ENCODE measurements around the gene LRRC8A. TPM values are rescaled to one million over a fixed set of nuclear protein-coding genes. Genes with fewer than 3 reads are reported as not detected.
A peak's percentile ranks its signal among the peaks of the same experiment; 100 is the strongest.

Gene LRRC8A
- total and polyA plus RNA-seq, 2 of the 4 experiments (the other 2 are of a cell fraction), result 42.8 to 60.9 TPM

DNA sequence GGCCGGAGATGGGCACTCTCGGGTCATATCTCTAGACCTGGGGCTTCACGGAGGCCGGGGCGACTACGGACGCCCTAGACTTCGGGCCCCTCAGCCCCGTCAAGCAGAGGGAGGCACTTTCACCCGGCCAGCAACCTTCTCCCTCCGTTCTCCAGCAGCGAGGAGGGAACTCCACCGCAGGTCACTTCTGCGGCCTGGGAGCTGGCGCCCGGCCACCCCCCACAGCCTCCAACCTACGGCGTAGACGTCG is 65.3 kb downstream of the LRRC8A start:
- in situ Hi-C loops (cut with MboI; ENCODE audit: low sequenced_read_pairs), result no loop called here

More for the DNA sequence above, 65.3 kb downstream of the LRRC8A start:
- H3K23ac ChIP-seq (ENCODE audit: low read depth, low read length), result peak overlapping the region; percentile 92
- no peak for ATAC-seq (ENCODE audit: low read depth)
- peak overlapping the region; percentile 100 for H2AFZ ChIP-seq (replicated peaks; ENCODE audit: low read length, poor library complexity)
- H2AK5ac ChIP-seq (ENCODE audit: low read depth, low read length), result peak overlapping the region; percentile 96
- peak overlapping the region; percentile 84 for H3K27ac ChIP-seq (ENCODE audit: insufficient read depth, low read length)
- H2BK5ac ChIP-seq (ENCODE audit: low read depth, low read length, poor library complexity, severe bottlenecking), result peak overlapping the region; percentile 75
- peak overlapping the region; percentile 46 for H3K56ac ChIP-seq (ENCODE audit: extremely low read depth, insufficient read depth, low read length)
- peak overlapping the region; percentile 91 for H3K14ac ChIP-seq (replicated peaks; ENCODE audit: low read depth, low read length)
- H3K27me3 ChIP-seq (ENCODE audit: control insufficient read depth, insufficient read depth, low read length), result no peaks in the 10 kb centered on the region
- H3K4me2 ChIP-seq (ENCODE audit: low read depth, low read length), result peak overlapping the region; percentile 99
- peaks cover 16% of the 10 kb centered on the region for H3K9me1 ChIP-seq (ENCODE audit: insufficient read depth, low read length)
- intact Hi-C loops (cut with micrococcal nuclease) (loop anchor here (5.0 kb wide), 2 partner anchors 65 to 85 kb away; partner anchors contain the start of genes KYAT1 and LRRC8A), dilution Hi-C loops (cut with HindIII; ENCODE audit: low sequenced_read_pairs, unreplicated experiment) (no loop called here)
- H3K4me1 ChIP-seq (ENCODE audit: control insufficient read depth, insufficient read depth, low read length), result peaks cover 7% of the 10 kb centered on the region
- peaks cover 28 to 57% of the 10 kb centered on the region in 2 experiments for H3K79me1 ChIP-seq (ENCODE audit: low read depth in 1 of 2, low read length in 2 of 2)
- ChIA-PET POLR2A (ENCODE audit: unreplicated experiment) (no interaction called here), CTCF (no interaction called here)
- H3K4ac ChIP-seq (ENCODE audit: low read depth, low read length), result peak overlapping the region; percentile 90
- no peaks in the 10 kb centered on the region for H3K9me3 ChIP-seq (ENCODE audit: control insufficient read depth, insufficient read depth, low read length)
- H2BK120ac ChIP-seq (ENCODE audit: low read depth, low read length), result peak overlapping the region; percentile 71
- H2BK15ac ChIP-seq (ENCODE audit: low read depth, low read length), result no peak overlapping the region
- TF ChIP-seq RFX5 (IDR thresholded peaks at IDR 0.05; ENCODE audit: low read depth, low read length) (no peak), RCOR1 (IDR thresholded peaks at IDR 0.05; ENCODE audit: insufficient replicate concordance, low read length) (no peak), POLR2A (IDR thresholded peaks at IDR 0.05; ENCODE audit: low read depth, low read length) (no peak), FOS (IDR thresholded peaks at IDR 0.05; ENCODE audit: low read depth, low read length) (no peak), MAZ (IDR thresholded peaks at IDR 0.05; ENCODE audit: borderline replicate concordance, low read depth, low read length) (no peak), NFE2L2 (IDR thresholded peaks at IDR 0.05; ENCODE audit: low read depth, low read length) (no peak), CHD1 (IDR thresholded peaks at IDR 0.05; ENCODE audit: low read depth, low read length) (no peak), MXI1 (IDR thresholded peaks at IDR 0.05; ENCODE audit: borderline replicate concordance, low read depth, low read length) (no peak), BHLHE40 (IDR thresholded peaks at IDR 0.05; ENCODE audit: low read depth, low read length) (no peak), SMC3 (IDR thresholded peaks at IDR 0.05; ENCODE audit: low read depth, low read length) (no peak)
- TF ChIP-seq, protein P1, sequence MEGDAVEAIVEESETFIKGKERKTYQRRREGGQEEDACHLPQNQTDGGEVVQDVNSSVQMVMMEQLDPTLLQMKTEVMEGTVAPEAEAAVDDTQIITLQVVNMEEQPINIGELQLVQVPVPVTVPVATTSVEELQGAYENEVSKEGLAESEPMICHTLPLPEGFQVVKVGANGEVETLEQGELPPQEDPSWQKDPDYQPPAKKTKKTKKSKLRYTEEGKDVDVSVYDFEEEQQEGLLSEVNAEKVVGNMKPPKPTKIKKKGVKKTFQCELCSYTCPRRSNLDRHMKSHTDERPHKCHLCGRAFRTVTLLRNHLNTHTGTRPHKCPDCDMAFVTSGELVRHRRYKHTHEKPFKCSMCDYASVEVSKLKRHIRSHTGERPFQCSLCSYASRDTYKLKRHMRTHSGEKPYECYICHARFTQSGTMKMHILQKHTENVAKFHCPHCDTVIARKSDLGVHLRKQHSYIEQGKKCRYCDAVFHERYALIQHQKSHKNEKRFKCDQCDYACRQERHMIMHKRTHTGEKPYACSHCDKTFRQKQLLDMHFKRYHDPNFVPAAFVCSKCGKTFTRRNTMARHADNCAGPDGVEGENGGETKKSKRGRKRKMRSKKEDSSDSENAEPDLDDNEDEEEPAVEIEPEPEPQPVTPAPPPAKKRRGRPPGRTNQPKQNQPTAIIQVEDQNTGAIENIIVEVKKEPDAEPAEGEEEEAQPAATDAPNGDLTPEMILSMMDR (conservative IDR thresholded peaks at IDR 0.05; ENCODE audit: low read depth, low read length), result no peak
- WGBS, 2 experiments (ENCODE audit: extremely low coverage in 2 of 2, insufficient read length in 1 of 2), result 0% methylated on average over 7 of the region's 20 CpGs; no CpG with 5 or more reads in 1 of the 2 experiments
- peak overlapping the region; percentile 94 for H3K4me3 ChIP-seq (ENCODE audit: insufficient read depth, low read depth, low read length)
- H2BK20ac ChIP-seq (ENCODE audit: low read depth, low read length), result no peak overlapping the region
- H4K8ac ChIP-seq (ENCODE audit: low read depth in 2 of 2, low read length in 2 of 2), result peak overlapping the region; percentile 63 to 95
- peak overlapping the region; percentile 83 for H4K5ac ChIP-seq (ENCODE audit: low read depth, low read length)
- peaks cover 10% of the 10 kb centered on the region for H3K36me3 ChIP-seq (ENCODE audit: control insufficient read depth, insufficient read depth, low read length)
- peak overlapping the region; percentile 80 for H3K9ac ChIP-seq (ENCODE audit: low read depth, low read length)
- H3K18ac ChIP-seq (ENCODE audit: low read depth, low read length), result peak overlapping the region; percentile 22; the same call in 1 of the 2 replicates
- peak overlapping the region; percentile 53 for H4K91ac ChIP-seq (ENCODE audit: insufficient read depth, low read depth, low read length)
- BruUV-seq (replicated peaks), result TSS peak; percentile 83
- DNase-seq, result no peak
- peak overlapping the region; percentile 97 for H2AK9ac ChIP-seq (replicated peaks; ENCODE audit: low read depth, low read length, poor library complexity)
- H4K20me1 ChIP-seq (ENCODE audit: insufficient read depth, low read length), result peaks cover 7% of the 10 kb centered on the region; the same call in 1 of the 2 replicates
